Hepatocyte (in vitro differentiated cells): ENCODE measurements around the gene DHRS13.

Experiments
- CTCF ChIP-seq: fragments of 200-600 bp; sonication (generic); IDR thresholded peaks from 2 replicates; pipeline ENCODE4 v1.5.1; 2016; ENCODE audit warnings: antibody characterized with exemption, mild to moderate bottlenecking; ENCODE audit not compliant: poor library complexity
- EZH2 ChIP-seq: fragments of 200-600 bp; sonication (generic); IDR thresholded peaks from 2 replicates; pipeline ENCODE4 v1.6.1; 2016; ENCODE audit warnings: antibody characterized with exemption, mild to moderate bottlenecking, borderline replicate concordance
- EZH2phosphoT487 ChIP-seq: fragments of 200-600 bp; sonication (generic); IDR thresholded peaks from one replicate; pipeline ENCODE4 v1.6.1; 2018; ENCODE audit warnings: antibody characterized with exemption, mild to moderate bottlenecking, low read depth, moderate library complexity; ENCODE audit not compliant: unreplicated experiment, severe bottlenecking

GRCh38 chr17:28879886-28880571, 22.9 kb downstream of the DHRS13 start:
- TF ChIP-seq CTCF (no peak), EZH2 (no peak), EZH2phosphoT487 (no peak)
